WI38 (cell line): ENCODE measurements around the gene VRK1.

ENCODE experiments used
- H3K4me3 ChIP-seq: 2 replicates; pipeline ENCODE4 v1.5.1; 2011; ENCODE audit warnings: low read depth, mild to moderate bottlenecking, control low read depth, low read length
- TF ChIP-seq, protein P1 (sequence below): IDR thresholded peaks from 2 replicates; pipeline ENCODE4 v1.5.1; 2012; ENCODE audit warnings: low read depth, mild to moderate bottlenecking, control low read depth, low read length

The VRK1 gene

DNA sequence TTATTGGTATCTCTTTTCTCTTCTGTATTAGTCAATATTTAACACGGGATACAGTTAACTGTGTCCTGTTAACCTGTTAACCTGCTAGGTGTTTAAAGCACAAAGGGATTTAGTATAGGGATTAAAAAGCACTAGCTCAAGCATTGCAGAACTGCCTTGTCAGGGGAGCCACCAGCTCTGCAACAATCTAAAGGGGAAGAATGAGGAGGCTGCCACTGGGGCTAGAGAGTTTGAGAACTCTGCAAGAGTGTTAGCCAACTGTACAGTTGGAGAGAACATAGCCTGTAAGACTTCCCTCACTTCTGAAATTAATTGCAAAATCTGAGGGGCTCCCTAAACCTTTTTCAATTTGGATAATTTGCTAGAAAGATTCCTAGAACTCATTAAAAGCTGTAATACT lies 6.5 kb upstream of the VRK1 start:
- no peak overlapping the region for H3K4me3 ChIP-seq
- TF ChIP-seq, protein P1, sequence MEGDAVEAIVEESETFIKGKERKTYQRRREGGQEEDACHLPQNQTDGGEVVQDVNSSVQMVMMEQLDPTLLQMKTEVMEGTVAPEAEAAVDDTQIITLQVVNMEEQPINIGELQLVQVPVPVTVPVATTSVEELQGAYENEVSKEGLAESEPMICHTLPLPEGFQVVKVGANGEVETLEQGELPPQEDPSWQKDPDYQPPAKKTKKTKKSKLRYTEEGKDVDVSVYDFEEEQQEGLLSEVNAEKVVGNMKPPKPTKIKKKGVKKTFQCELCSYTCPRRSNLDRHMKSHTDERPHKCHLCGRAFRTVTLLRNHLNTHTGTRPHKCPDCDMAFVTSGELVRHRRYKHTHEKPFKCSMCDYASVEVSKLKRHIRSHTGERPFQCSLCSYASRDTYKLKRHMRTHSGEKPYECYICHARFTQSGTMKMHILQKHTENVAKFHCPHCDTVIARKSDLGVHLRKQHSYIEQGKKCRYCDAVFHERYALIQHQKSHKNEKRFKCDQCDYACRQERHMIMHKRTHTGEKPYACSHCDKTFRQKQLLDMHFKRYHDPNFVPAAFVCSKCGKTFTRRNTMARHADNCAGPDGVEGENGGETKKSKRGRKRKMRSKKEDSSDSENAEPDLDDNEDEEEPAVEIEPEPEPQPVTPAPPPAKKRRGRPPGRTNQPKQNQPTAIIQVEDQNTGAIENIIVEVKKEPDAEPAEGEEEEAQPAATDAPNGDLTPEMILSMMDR = no peak

DNA sequence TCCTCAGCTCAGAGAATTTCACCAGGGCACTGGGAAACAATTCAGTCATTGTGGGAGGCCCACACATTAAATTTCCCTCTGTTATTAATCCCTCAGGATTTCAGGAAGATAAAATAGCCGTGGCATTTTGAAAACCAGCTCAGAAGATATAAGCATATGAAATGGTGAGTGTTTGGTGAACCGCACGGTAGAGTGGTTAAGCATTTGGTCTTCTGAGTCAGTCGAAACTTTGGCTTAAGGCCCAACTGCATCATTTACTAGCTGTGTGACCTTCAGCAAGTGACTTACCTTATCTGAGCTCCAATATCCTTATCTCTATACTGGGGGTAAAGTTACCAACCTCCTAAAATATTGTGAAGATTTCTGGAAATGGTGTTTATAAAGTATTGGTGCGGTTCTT lies 5.2 kb upstream of the VRK1 start:
- TF ChIP-seq, protein P1 = no peak

GRCh38 chr14:96792591-96792990 lies 4.6 kb upstream of the VRK1 start:
- H3K4me3 ChIP-seq = no peak overlapping the region
- TF ChIP-seq, protein P1 = no peak

More for the DNA sequence above, 5.2 kb upstream of the VRK1 start:
- no peak overlapping the region for H3K4me3 ChIP-seq

DNA sequence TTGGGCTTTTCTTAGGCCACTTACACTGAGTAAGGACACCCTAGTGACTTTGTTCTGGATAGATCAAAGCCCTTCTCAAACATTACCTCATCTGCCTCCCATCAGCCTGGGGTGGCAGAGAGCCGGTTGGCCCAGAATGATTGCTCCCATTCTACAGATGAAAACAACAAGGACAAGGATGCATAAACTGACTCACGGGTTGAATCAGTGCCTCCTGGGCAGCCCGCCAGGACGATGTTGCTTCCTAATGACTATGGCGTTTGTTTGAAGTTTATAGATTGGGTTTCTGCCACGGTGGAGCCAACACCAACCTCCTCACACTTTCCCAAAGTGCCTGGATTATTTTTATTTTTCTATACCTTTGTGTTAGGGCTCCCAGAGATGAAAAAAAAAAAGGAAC lies 3.6 kb upstream of the VRK1 start:
- no peak overlapping the region for H3K4me3 ChIP-seq
- TF ChIP-seq, protein P1 = no peak

DNA sequence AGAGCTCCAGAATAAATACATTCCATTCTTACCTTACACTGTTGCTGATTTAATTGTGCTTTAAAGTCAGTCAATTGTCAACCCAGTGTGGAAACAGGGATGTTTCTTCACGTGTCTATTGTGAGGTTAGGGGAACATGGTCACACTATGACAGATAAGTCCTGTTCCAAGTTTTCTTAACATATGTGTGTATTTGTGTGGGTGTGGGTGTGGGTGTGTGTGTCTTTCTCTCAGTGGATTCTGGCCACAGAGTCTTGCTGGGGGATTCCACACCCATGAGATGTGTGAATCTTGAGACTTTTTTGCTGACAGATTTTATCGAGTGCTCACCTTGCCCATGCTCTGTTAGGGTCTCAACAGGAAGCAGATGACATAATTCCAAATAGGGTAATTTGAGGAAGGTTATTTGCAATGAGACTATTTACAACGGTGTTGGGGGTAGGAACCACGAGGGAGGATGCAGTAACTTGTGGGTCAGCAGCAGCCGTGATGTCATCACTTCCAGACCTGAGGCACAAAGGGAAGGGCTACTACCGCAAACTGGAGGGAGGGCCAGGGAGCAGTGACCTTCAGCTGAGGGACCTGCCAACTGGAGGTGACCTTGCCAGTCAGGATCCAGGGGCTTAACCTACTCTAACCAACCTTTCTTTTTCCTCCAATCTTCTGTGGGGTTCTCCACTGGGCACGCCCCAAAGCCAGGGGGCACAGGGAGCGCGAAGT lies 1.9 kb upstream of the VRK1 start:
- TF ChIP-seq, protein P1 = no peak
- no peak overlapping the region for H3K4me3 ChIP-seq

GRCh38 chr14:96797582-96798349 lies 584 bp downstream of the VRK1 start:
- TF ChIP-seq, protein P1 = no peak
- H3K4me3 ChIP-seq = peak overlapping the region; percentile 65

GRCh38 chr14:96798956-96799355 lies 1.8 kb downstream of the VRK1 start:
- TF ChIP-seq, protein P1 = no peak
- H3K4me3 ChIP-seq = no peak overlapping the region; the same call in 1 of the 2 replicates
